Epidermal melanocyte (primary cell): ENCODE results near the gene NPY.

Source experiments
- DNase-seq: peaks from one replicate; pipeline ENCODE4 v3.0.0; 2011; ENCODE audit warnings: low spot score; ENCODE audit not compliant: insufficient read length

The NPY gene

GRCh38 chr7:24313777-24314176 is 29.8 kb downstream of the NPY start:
- no peak for DNase-seq

- no peak for DNase-seq
Observed at GRCh38 chr7:24316340-24316739, 32.4 kb downstream of the NPY start.

GRCh38 chr7:24318326-24318725 is 34.3 kb downstream of the NPY start:
- DNase-seq, result no peak

GRCh38 chr7:24319209-24319608 is 35.2 kb downstream of the NPY start:
- DNase-seq, result no peak

GRCh38 chr7:24323961-24324480 is 40.0 kb downstream of the NPY start:
- DNase-seq, result no peak

GRCh38 chr7:24325708-24326107 is 41.7 kb downstream of the NPY start:
- DNase-seq, result no peak

- no peak for DNase-seq
Observed at GRCh38 chr7:24328050-24328449, 44.1 kb downstream of the NPY start.

- no peak for DNase-seq
Observed at GRCh38 chr7:24328894-24329293, 44.9 kb downstream of the NPY start.

GRCh38 chr7:24334012-24334411 is 50.0 kb downstream of the NPY start:
- no peak for DNase-seq

GRCh38 chr7:24334627-24335026 is 50.6 kb downstream of the NPY start:
- no peak for DNase-seq

- no peak for DNase-seq
Observed at GRCh38 chr7:24336461-24336860, 52.5 kb downstream of the NPY start.

GRCh38 chr7:24337180-24337579 is 53.2 kb downstream of the NPY start:
- no peak for DNase-seq

- DNase-seq, result no peak
Observed at GRCh38 chr7:24339575-24339974, 55.6 kb downstream of the NPY start.

- DNase-seq, result no peak
Observed at GRCh38 chr7:24340727-24341126, 56.7 kb downstream of the NPY start.
